GM23338 (cell line): Measurements from ENCODE around the gene MESD. TPM values are rescaled to one million over a fixed set of nuclear protein-coding genes. Genes with fewer than 3 reads are reported as not detected.
A peak's percentile ranks its signal among the peaks of the same experiment; 100 is the strongest.

Experiments used
- ATAC-seq: fragments of 200-7000 bp; cut with Tn5 transposase; 3 replicates; pipeline ENCODE4 v1.9.1; 2020
- DNase-seq: peaks from one replicate; pipeline ENCODE4 v3.0.0-alpha.2; 2015; ENCODE audit warnings: low spot score
- H2AFZ ChIP-seq: fragments of 200-600 bp; sonication (generic); 2 replicates; pipeline ENCODE4 v1.8.0; 2016; ENCODE audit warnings: antibody characterized with exemption, mild to moderate bottlenecking, moderate library complexity
- H3F3A ChIP-seq: fragments of 200-600 bp; sonication (generic); replicated peaks from 2 replicates; pipeline ENCODE4 v1.8.0; 2017; ENCODE audit warnings: antibody characterized with exemption, mixed run types, low read depth
- H3K27ac ChIP-seq: fragments of 200-600 bp; sonication (generic); 2 replicates; pipeline ENCODE4 v1.6.1; 2016; ENCODE audit warnings: low read depth
- H3K27me3 ChIP-seq: fragments of 200-600 bp; sonication (generic); 2 replicates; pipeline ENCODE4 v1.8.0; 2016; ENCODE audit warnings: mild to moderate bottlenecking, mixed run types, moderate library complexity; ENCODE audit not compliant: insufficient read depth
- H3K36me3 ChIP-seq: fragments of 200-600 bp; sonication (generic); 2 replicates; pipeline ENCODE4 v1.8.0; 2016; ENCODE audit warnings: mild to moderate bottlenecking; ENCODE audit not compliant: insufficient read depth
- H3K4me1 ChIP-seq: fragments of 200-600 bp; sonication (generic); 2 replicates; pipeline ENCODE4 v1.8.0; 2016; ENCODE audit warnings: mild to moderate bottlenecking, moderate library complexity; ENCODE audit not compliant: insufficient read depth
- H3K4me2 ChIP-seq: fragments of 200-600 bp; sonication (generic); 2 replicates; pipeline ENCODE4 v1.7.1; 2017; ENCODE audit warnings: mixed run types
- H3K4me3 ChIP-seq: fragments of 200-600 bp; sonication (generic); 2 replicates; pipeline ENCODE4 v1.6.1; 2016; ENCODE audit warnings: mixed run types
- H3K79me2 ChIP-seq: fragments of 200-600 bp; sonication (generic); replicated peaks from 2 replicates; pipeline ENCODE4 v1.8.0; 2017; ENCODE audit warnings: mild to moderate bottlenecking; ENCODE audit not compliant: insufficient read depth
- H3K9me2 ChIP-seq: fragments of 200-600 bp; sonication (generic); 2 replicates; pipeline ENCODE4 v1.8.0; 2017; ENCODE audit not compliant: insufficient read depth
- H4K20me1 ChIP-seq: fragments of 200-600 bp; sonication (generic); replicated peaks from 2 replicates; pipeline ENCODE4 v1.8.0; 2017; ENCODE audit warnings: mild to moderate bottlenecking; ENCODE audit not compliant: insufficient read depth
- H3K27ac Mint-ChIP-seq: 2 replicates; pipeline ENCODE4 v1.8.0; 2020; ENCODE audit warnings: inconsistent platforms, mild to moderate bottlenecking, moderate library complexity, mixed read lengths
- H3K27me3 Mint-ChIP-seq: 3 replicates; pipeline ENCODE4 v1.8.0; 2022; ENCODE audit warnings: low read depth, mild to moderate bottlenecking, moderate library complexity, mixed read lengths, inconsistent platforms; ENCODE audit not compliant: insufficient read depth, poor library complexity
- H3K36me3 Mint-ChIP-seq: 3 replicates; pipeline ENCODE4 v1.8.0; 2021; ENCODE audit warnings: low read depth, mild to moderate bottlenecking, inconsistent platforms, moderate library complexity, mixed read lengths
- H3K4me1 Mint-ChIP-seq: 3 replicates; pipeline ENCODE4 v1.8.0; 2020; ENCODE audit warnings: mild to moderate bottlenecking, inconsistent platforms, mixed read lengths
- H3K4me3 Mint-ChIP-seq: 3 replicates; pipeline ENCODE4 v1.8.0; 2021; ENCODE audit warnings: moderate library complexity, mild to moderate bottlenecking, inconsistent platforms, mixed read lengths
- H3K9me3 Mint-ChIP-seq: 3 replicates; pipeline ENCODE4 v1.8.0; 2020; ENCODE audit warnings: moderate library complexity, mild to moderate bottlenecking, inconsistent platforms, mixed read lengths
- CREB1 ChIP-seq: fragments of 250-450 bp; sonication (Bioruptor Pico); IDR thresholded peaks from 2 replicates; pipeline ENCODE4 v1.5.0; 2020; ENCODE audit warnings: low read depth, mild to moderate bottlenecking, moderate library complexity
- CTCF ChIP-seq, 2 experiments: fragments of 200-600 bp in 1 of 2; sonication (generic) in 1 of 2; conservative IDR thresholded peaks; 2 replicates each; pipeline versions ENCODE4 v1.5.1 to v1.6.1; 2016 to 2017; ENCODE audit warnings: antibody characterized with exemption in 2 of 2, low read depth in 2 of 2, mild to moderate bottlenecking in 2 of 2, moderate library complexity in 1 of 2
- ETS1 ChIP-seq: IDR thresholded peaks from 2 replicates; pipeline ENCODE4 v1.6.1; 2016; ENCODE audit warnings: antibody characterized with exemption
- EZH2 ChIP-seq: fragments of 200-600 bp; sonication (generic); IDR thresholded peaks from one replicate; pipeline ENCODE4 v1.8.0; 2017; ENCODE audit warnings: antibody characterized with exemption, mild to moderate bottlenecking, low read depth; ENCODE audit not compliant: unreplicated experiment
- EZH2phosphoT487 ChIP-seq: fragments of 200-600 bp; sonication (generic); IDR thresholded peaks from one replicate; pipeline ENCODE4 v1.8.1; 2018; ENCODE audit warnings: antibody characterized with exemption; ENCODE audit not compliant: unreplicated experiment
- JUNB ChIP-seq: IDR thresholded peaks from one replicate; pipeline ENCODE4 v1.6.1; 2016; ENCODE audit warnings: antibody characterized with exemption; ENCODE audit not compliant: unreplicated experiment
- NANOG ChIP-seq: IDR thresholded peaks from 2 replicates; pipeline ENCODE4 v1.6.1; 2016; ENCODE audit warnings: antibody characterized with exemption, borderline replicate concordance
- REST ChIP-seq: IDR thresholded peaks from one replicate; pipeline ENCODE4 v1.6.1; 2018; ENCODE audit warnings: antibody characterized with exemption; ENCODE audit not compliant: unreplicated experiment
- STAT1 ChIP-seq: IDR thresholded peaks from one replicate; pipeline ENCODE4 v1.6.1; 2016; ENCODE audit warnings: antibody characterized with exemption; ENCODE audit not compliant: unreplicated experiment
- ZNF114 ChIP-seq: fragments of 250-450 bp; sonication (Bioruptor Pico); IDR thresholded peaks from 2 replicates; pipeline ENCODE4 v1.5.0; 2020; ENCODE audit warnings: mild to moderate bottlenecking, moderate library complexity
- ZNF331 ChIP-seq: fragments of 250-450 bp; sonication (Bioruptor Pico); IDR thresholded peaks from 2 replicates; pipeline ENCODE4 v1.5.0; 2020; ENCODE audit warnings: low read depth, mild to moderate bottlenecking, moderate library complexity
- polyA plus RNA-seq: library from polyadenylated mRNA; unstranded; fragments of >200 nt; fragmentation: Nextera tagmentation; extraction: Ambion mirVana; gene quantifications from 2 replicates; pipeline ENCODE4 v1.2.1, GENCODE V29; 2016
- total RNA-seq: library from RNA; depleted of rRNA; stranded (reverse); fragments of >200 nt; shearing (Covaris generic); gene quantifications from 2 replicates; pipeline ENCODE4 v1.2.3, GENCODE V29; 2014

Gene MESD
- total and polyA plus RNA-seq, 2 experiments from 2014 or later = 25.6 to 52.7 TPM

GRCh38 chr15:80918196-80918783 is 71.3 kb downstream of the MESD start (continued):
- no peak for TF ChIP-seq REST
- no peak for TF ChIP-seq JUNB
- TF ChIP-seq STAT1 = no peak
- no peak for TF ChIP-seq NANOG
- no peak for TF ChIP-seq ETS1
- TF ChIP-seq CTCF (conservative IDR thresholded peaks at IDR 0.05; ENCODE audit: low read depth in 2 of 2) = no peak

- Mint-ChIP-seq H3K4me3 (no peak overlapping the region), H3K27me3 (no peaks in the 10 kb centered on the region), H3K27ac (peak overlapping the region; percentile 20), H3K36me3 (no peaks in the 10 kb centered on the region; the same call in 2 of the 3 replicates), H3K9me3 (no peaks in the 10 kb centered on the region), H3K4me1 (peaks cover 25% of the 10 kb centered on the region)
- H3K4me3 ChIP-seq = no peak overlapping the region
- ATAC-seq (peak; percentile 11; the same call in 1 of the 3 replicates), DNase-seq (no peak)
- no peaks in the 10 kb centered on the region for H3K79me2 ChIP-seq
- H3K4me1 ChIP-seq = peaks cover 10% of the 10 kb centered on the region
- H3K27ac ChIP-seq = no peak overlapping the region
- no peaks in the 10 kb centered on the region; the same call in 1 of the 2 replicates for H4K20me1 ChIP-seq
- no peaks in the 10 kb centered on the region for H3K9me2 ChIP-seq
- H3K4me2 ChIP-seq = no peak overlapping the region
- no peaks in the 10 kb centered on the region for H3F3A ChIP-seq
- no peaks in the 10 kb centered on the region for H3K27me3 ChIP-seq
- no peaks in the 10 kb centered on the region for H3K36me3 ChIP-seq
- no peak overlapping the region for H2AFZ ChIP-seq
- TF ChIP-seq ETS1 = no peak
- no peak for TF ChIP-seq ZNF331 (CRISPR knock-in tag)
- TF ChIP-seq NANOG = no peak
- no peak for TF ChIP-seq REST
- TF ChIP-seq ZNF114 (CRISPR knock-in tag) = no peak
- TF ChIP-seq JUNB = no peak
- no peak for TF ChIP-seq CTCF (conservative IDR thresholded peaks at IDR 0.05; ENCODE audit: low read depth in 2 of 2)
- no peak for TF ChIP-seq CREB1 (CRISPR knock-in tag)
- TF ChIP-seq EZH2 = no peak
- no peak for TF ChIP-seq EZH2phosphoT487
Observed at GRCh38 chr15:80916056-80916455, 73.6 kb downstream of the MESD start.
